Central memory CD8-positive, alpha-beta T cell (primary cell): Measurements from ENCODE around the gene CLDND1.

Source experiments
- ATAC-seq: fragments of 150-1000 bp; cut with Tn5 transposase; replicated peaks from 2 replicates; pipeline ENCODE4 v1.10.0; 2022; ENCODE audit warnings: mild to moderate bottlenecking, moderate FRiP score, moderate number of reproducible peaks; ENCODE audit not compliant: poor library complexity, severe bottlenecking; ENCODE audit errors: extremely low read depth
- DNase-seq, 2 donors: peaks; one replicate each; pipeline ENCODE4 v3.0.0; 2021; ENCODE audit warnings: low spot score in 2 of 2
- H3K27ac Mint-ChIP-seq: one replicate; pipeline ENCODE4 v1.8.0; 2022; ENCODE audit warnings: low read depth, mild to moderate bottlenecking, moderate library complexity, mixed read lengths
- H3K27me3 Mint-ChIP-seq: one replicate; pipeline ENCODE4 v1.8.0; 2022; ENCODE audit warnings: mixed read lengths
- H3K36me3 Mint-ChIP-seq: one replicate; pipeline ENCODE4 v1.8.0; 2022; ENCODE audit warnings: mild to moderate bottlenecking, moderate library complexity, mixed read lengths; ENCODE audit not compliant: insufficient read depth
- H3K4me1 Mint-ChIP-seq: one replicate; pipeline ENCODE4 v1.8.0; 2022; ENCODE audit warnings: mixed read lengths
- H3K4me3 Mint-ChIP-seq: one replicate; pipeline ENCODE4 v1.8.0; 2022; ENCODE audit warnings: mild to moderate bottlenecking, moderate library complexity, mixed read lengths
- H3K9me3 Mint-ChIP-seq: one replicate; pipeline ENCODE4 v1.8.0; 2022; ENCODE audit warnings: mixed read lengths

Gene CLDND1

DNA sequence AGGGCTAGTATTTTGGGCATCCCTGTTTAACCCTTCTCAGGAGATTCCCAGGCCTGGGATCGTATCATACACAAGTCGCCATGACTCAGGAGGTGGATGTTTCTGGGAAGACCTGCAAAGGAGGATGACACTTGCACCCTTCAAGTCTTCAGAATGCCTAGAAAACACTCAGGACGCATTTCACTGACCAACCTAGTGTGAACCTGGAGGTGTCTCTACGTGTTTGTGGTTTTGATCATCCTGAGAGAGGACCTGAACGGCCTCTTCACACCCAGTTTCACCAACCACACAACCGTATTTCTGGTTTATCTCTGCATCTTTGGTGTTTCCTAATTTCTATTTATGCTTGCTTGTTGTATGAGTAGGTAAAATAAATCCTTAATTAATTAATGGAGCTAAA, 2.8 kb upstream of the CLDND1 start:
- Mint-ChIP-seq H3K27me3 (no peaks in the 10 kb centered on the region), H3K4me1 (peaks cover 35% of the 10 kb centered on the region), H3K4me3 (peak overlapping the region; percentile 19), H3K27ac (peak overlapping the region; percentile 57), H3K9me3 (no peaks in the 10 kb centered on the region), H3K36me3 (peaks cover 21% of the 10 kb centered on the region)
- ATAC-seq, result no peak
- DNase-seq, result no peak

- ATAC-seq (peak; percentile 61), DNase-seq (peak; percentile 28 to 44)
- Mint-ChIP-seq H3K27me3 (no peaks in the 10 kb centered on the region), H3K27ac (peak overlapping the region; percentile 92), H3K4me3 (peak overlapping the region; percentile 87), H3K9me3 (no peaks in the 10 kb centered on the region), H3K36me3 (peaks cover 42% of the 10 kb centered on the region), H3K4me1 (peaks cover 63% of the 10 kb centered on the region)
Measured at GRCh38 chr3:98521897-98522543, 682 bp downstream of the CLDND1 start.

DNA sequence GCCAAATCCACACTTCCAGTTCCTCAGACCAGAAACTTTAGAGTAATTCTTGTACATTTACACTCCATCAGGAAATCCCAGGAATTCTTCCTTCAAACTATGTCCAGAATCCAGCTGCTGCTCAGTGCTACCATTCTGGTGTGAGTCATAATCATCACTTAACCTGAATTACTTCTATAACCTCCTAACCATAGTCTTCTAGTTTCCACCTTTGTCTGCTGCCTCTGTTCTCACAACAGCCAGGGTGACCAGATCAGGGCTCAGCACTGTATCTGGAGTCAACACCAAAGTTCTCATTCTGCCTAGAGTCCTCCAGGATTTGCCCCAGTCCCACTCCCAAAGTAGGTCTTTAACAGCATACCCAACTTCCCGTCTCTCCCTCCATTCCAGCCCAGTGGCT, 3.4 kb downstream of the CLDND1 start:
- H3K27ac Mint-ChIP-seq, result peak overlapping the region; percentile 92
- no peaks in the 10 kb centered on the region for H3K27me3 Mint-ChIP-seq
- ATAC-seq (no peak), DNase-seq (no peak)
- H3K9me3 Mint-ChIP-seq, result no peaks in the 10 kb centered on the region
- peaks cover 71% of the 10 kb centered on the region for H3K4me1 Mint-ChIP-seq
- H3K4me3 Mint-ChIP-seq, result peak overlapping the region; percentile 87
- peaks cover 58% of the 10 kb centered on the region for H3K36me3 Mint-ChIP-seq

DNA sequence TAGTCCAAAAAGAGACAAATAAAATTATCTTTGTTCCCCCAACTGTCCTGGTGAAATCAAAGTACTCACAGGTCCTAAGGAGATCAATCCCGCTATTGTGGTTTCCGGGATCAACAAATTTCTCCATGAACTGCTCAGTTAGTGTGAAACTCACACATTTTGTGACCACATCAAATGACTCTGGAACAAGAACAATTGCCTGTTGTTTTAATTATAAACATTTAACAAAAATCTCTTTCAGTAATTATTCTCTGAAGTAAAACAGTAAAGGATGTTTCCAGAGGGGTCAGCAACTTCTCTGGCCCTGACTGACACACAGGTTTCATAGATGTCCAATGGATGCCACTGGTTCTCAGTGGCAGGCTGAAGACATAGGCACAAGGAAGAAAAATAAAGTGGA, 3.9 kb downstream of the CLDND1 start:
- peaks cover 71% of the 10 kb centered on the region for H3K4me1 Mint-ChIP-seq
- H3K27ac Mint-ChIP-seq, result peak overlapping the region; percentile 92
- no peaks in the 10 kb centered on the region for H3K9me3 Mint-ChIP-seq
- DNase-seq (no peak), ATAC-seq (no peak)
- peaks cover 63% of the 10 kb centered on the region for H3K36me3 Mint-ChIP-seq
- no peaks in the 10 kb centered on the region for H3K27me3 Mint-ChIP-seq
- peak overlapping the region; percentile 87 for H3K4me3 Mint-ChIP-seq

GRCh38 chr3:98514948-98515347, 7.8 kb downstream of the CLDND1 start:
- Mint-ChIP-seq H3K9me3 (no peaks in the 10 kb centered on the region), H3K27me3 (no peaks in the 10 kb centered on the region), H3K27ac (peak overlapping the region; percentile 72), H3K36me3 (peaks cover 57% of the 10 kb centered on the region), H3K4me3 (peak overlapping the region; percentile 20), H3K4me1 (peaks cover 66% of the 10 kb centered on the region)
- DNase-seq (no peak), ATAC-seq (no peak)

- no peaks in the 10 kb centered on the region for H3K27me3 Mint-ChIP-seq
- no peak overlapping the region for H3K4me3 Mint-ChIP-seq
- ATAC-seq (no peak), DNase-seq (no peak)
- H3K36me3 Mint-ChIP-seq, result peaks cover 53% of the 10 kb centered on the region
- H3K9me3 Mint-ChIP-seq, result no peaks in the 10 kb centered on the region
- H3K27ac Mint-ChIP-seq, result no peak overlapping the region
- H3K4me1 Mint-ChIP-seq, result peaks cover 66% of the 10 kb centered on the region
Measured at GRCh38 chr3:98513736-98514135, 9.0 kb downstream of the CLDND1 start.

DNA sequence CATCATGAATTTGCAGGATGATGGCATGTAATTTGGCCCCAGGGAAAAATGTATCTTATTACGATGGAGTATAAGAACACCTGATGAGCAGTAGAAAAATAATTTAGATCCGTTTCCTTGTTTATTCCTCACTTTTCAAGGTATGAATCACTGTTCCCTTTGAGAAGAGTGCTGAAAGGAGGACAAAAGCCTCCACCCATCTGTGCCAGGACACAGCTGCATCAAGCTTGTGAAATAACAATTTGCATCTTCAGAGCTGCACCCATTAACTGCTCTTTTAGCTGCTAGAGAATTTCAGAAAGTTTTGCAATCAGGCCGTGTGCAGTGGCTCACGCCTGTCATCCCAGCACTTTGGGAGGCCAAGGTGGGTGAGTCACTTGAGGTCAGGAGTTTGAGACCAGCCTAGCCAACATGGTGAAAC, 9.6 kb downstream of the CLDND1 start:
- no peak for ATAC-seq
- Mint-ChIP-seq H3K36me3 (peaks cover 50% of the 10 kb centered on the region), H3K4me1 (peaks cover 66% of the 10 kb centered on the region), H3K9me3 (no peaks in the 10 kb centered on the region), H3K4me3 (no peak overlapping the region), H3K27ac (no peak overlapping the region), H3K27me3 (no peaks in the 10 kb centered on the region)
- DNase-seq, result no peak

GRCh38 chr3:98512576-98512975, 10.1 kb downstream of the CLDND1 start:
- peaks cover 51% of the 10 kb centered on the region for H3K36me3 Mint-ChIP-seq
- H3K4me3 Mint-ChIP-seq, result no peak overlapping the region
- peak overlapping the region; percentile 6 for H3K27ac Mint-ChIP-seq
- no peak for DNase-seq
- no peaks in the 10 kb centered on the region for H3K27me3 Mint-ChIP-seq
- ATAC-seq, result no peak
- peaks cover 64% of the 10 kb centered on the region for H3K4me1 Mint-ChIP-seq
- H3K9me3 Mint-ChIP-seq, result no peaks in the 10 kb centered on the region

DNA sequence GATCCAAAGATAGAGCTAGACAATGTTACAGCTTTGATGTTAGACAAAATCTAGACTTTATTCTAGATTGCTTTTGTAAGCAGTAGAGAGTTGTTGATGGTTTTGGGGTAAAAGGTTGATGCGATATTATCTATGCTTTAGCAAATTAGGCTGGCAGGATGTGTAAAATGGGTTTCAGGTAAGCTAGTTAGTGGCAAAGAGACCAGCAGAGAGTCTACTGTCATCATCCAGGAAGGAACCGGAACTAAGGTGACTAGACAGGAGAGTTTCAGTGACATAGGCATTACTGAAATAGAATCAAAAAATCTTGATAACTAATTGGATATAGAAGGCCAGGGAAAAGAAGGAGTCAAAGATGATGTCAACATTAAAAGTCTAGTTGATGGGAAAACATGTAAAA, 14.1 kb downstream of the CLDND1 start:
- DNase-seq (no peak), ATAC-seq (peak; percentile 82)
- H3K9me3 Mint-ChIP-seq, result no peaks in the 10 kb centered on the region
- peaks cover 31% of the 10 kb centered on the region for H3K36me3 Mint-ChIP-seq
- peak overlapping the region; percentile 62 for H3K27ac Mint-ChIP-seq
- peaks cover 58% of the 10 kb centered on the region for H3K4me1 Mint-ChIP-seq
- no peaks in the 10 kb centered on the region for H3K27me3 Mint-ChIP-seq
- H3K4me3 Mint-ChIP-seq, result no peak overlapping the region

GRCh38 chr3:98504539-98504938, 18.2 kb downstream of the CLDND1 start:
- peaks cover 20% of the 10 kb centered on the region for H3K36me3 Mint-ChIP-seq
- no peak overlapping the region for H3K4me3 Mint-ChIP-seq
- H3K27ac Mint-ChIP-seq, result no peak overlapping the region
- ATAC-seq (no peak), DNase-seq (no peak)
- peaks cover 39% of the 10 kb centered on the region for H3K4me1 Mint-ChIP-seq
- no peaks in the 10 kb centered on the region for H3K27me3 Mint-ChIP-seq
- H3K9me3 Mint-ChIP-seq, result no peaks in the 10 kb centered on the region

DNA sequence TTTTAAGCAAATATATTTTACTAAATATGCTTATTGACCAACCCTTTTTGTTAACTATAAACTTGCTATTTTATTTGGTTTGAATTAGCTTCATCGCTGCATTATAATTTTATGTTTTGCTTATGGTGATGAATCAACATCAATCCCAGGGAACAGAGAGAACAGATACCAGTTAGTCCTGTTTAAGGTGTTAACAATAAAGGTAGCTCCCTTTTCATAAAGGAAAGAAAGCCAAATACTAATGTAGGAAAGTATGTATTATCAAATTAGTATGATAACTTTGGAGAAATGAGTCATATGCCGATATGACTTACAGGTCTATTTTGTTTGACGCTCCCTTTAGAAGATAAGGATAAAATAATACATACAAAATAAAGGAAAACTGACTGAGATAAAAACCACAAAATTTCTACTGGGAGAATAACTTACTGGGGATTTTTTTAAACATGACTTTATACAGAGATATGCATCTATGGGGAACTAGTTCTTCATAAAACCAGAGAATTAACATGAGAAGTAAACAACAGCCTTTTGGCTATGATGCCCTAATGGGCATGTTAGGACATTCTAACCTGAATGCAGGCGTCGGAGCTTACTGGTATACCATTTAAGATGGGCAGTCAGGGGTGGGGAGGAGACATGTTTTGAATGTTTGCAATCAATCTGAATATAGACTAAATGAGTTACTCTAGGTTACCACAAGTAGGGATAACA, 20.7 kb downstream of the CLDND1 start:
- H3K27me3 Mint-ChIP-seq, result no peaks in the 10 kb centered on the region
- H3K9me3 Mint-ChIP-seq, result no peaks in the 10 kb centered on the region
- peaks cover 9% of the 10 kb centered on the region for H3K36me3 Mint-ChIP-seq
- no peak overlapping the region for H3K4me3 Mint-ChIP-seq
- ATAC-seq (no peak), DNase-seq (no peak)
- H3K4me1 Mint-ChIP-seq, result peaks cover 22% of the 10 kb centered on the region
- H3K27ac Mint-ChIP-seq, result peak overlapping the region; percentile 7

- peaks cover 8% of the 10 kb centered on the region for H3K36me3 Mint-ChIP-seq
- no peaks in the 10 kb centered on the region for H3K27me3 Mint-ChIP-seq
- ATAC-seq, result no peak
Measured at GRCh38 chr3:98501270-98501669, 21.4 kb downstream of the CLDND1 start.

GRCh38 chr3:98500019-98500418, 22.7 kb downstream of the CLDND1 start:
- no peak for DNase-seq
- Mint-ChIP-seq H3K4me3 (no peak overlapping the region), H3K9me3 (no peaks in the 10 kb centered on the region), H3K27ac (no peak overlapping the region), H3K36me3 (peaks cover 5% of the 10 kb centered on the region), H3K4me1 (peaks cover 11% of the 10 kb centered on the region), H3K27me3 (no peaks in the 10 kb centered on the region)
- ATAC-seq, result no peak

More at GRCh38 chr3:98501270-98501669, 21.4 kb downstream of the CLDND1 start:
- H3K4me3 Mint-ChIP-seq, result no peak overlapping the region
- no peak for DNase-seq
- H3K27ac Mint-ChIP-seq, result no peak overlapping the region
- H3K4me1 Mint-ChIP-seq, result peaks cover 16% of the 10 kb centered on the region
- no peaks in the 10 kb centered on the region for H3K9me3 Mint-ChIP-seq
